Motor neuron (in vitro differentiated cells): Measurements from ENCODE around the gene PRLHR. TPM values are rescaled to one million over a fixed set of nuclear protein-coding genes. Genes with fewer than 3 reads are reported as not detected.
A peak's percentile ranks its signal among the peaks of the same experiment; 100 is the strongest.

Source experiments
- ATAC-seq, 8 experiments: fragments of 200-7000 bp; cut with Tn5 transposase; replicated peaks in 6 of 8; 2 replicates each; pipeline ENCODE4 v1.8.0; 2021; ENCODE audit warnings: mild to moderate bottlenecking in 8 of 8, moderate library complexity in 8 of 8
- H3K27ac ChIP-seq, 2 donors: fragments of 250-450 bp; sonication (Bioruptor Pico); 2 replicates each; pipeline ENCODE4 v1.9.0; 2021; ENCODE audit warnings: antibody characterized with exemption in 2 of 2, mild to moderate bottlenecking in 2 of 2, moderate library complexity in 1 of 2
- H3K4me1 ChIP-seq, 2 donors: fragments of 250-450 bp; sonication (Bioruptor Pico); replicated peaks in 1 of 2; 2 replicates each; pipeline ENCODE4 v1.6.1; 2021; ENCODE audit warnings: antibody characterized with exemption in 2 of 2, mild to moderate bottlenecking in 2 of 2, moderate library complexity in 1 of 2
- H3K4me3 ChIP-seq, 5 donors: fragments of 250-450 bp; sonication (Bioruptor Pico); 2 replicates each; pipeline ENCODE4 v1.9.0; 2021; ENCODE audit warnings: antibody characterized with exemption in 5 of 5, mild to moderate bottlenecking in 5 of 5, moderate library complexity in 4 of 5
- WGBS, 10 experiments: fragments of 450-650 bp; shearing (Covaris generic); methylation state at CpG; one replicate each; pipeline ENCODE4 v1.0.0; 2022; 5-methylcytosine and 5-hydroxymethylcytosine counted together
- in situ Hi-C, 9 experiments: fragments of 400-800 bp; cut with MboI; loops; one replicate each; pipeline ENCODE4 v1.15.0; 2021; ENCODE audit warnings: low sequenced_read_pairs in 9 of 9, low pct_unique_long_range_greater_than_20kb in 2 of 9; ENCODE audit not compliant: unreplicated experiment in 9 of 9
- total RNA-seq, 8 experiments: library from RNA; unstranded; fragments of 300-600 nt; gene quantifications; 2 replicates each; pipeline versions ENCODE4 v1.2.3 to v1.2.4, GENCODE V29; 2022

Gene PRLHR
- total RNA-seq, 8 experiments from 2014 or later: 0.09 to 0.47 (median 0.16) TPM; not detected in 2

GRCh38 chr10:118543714-118544400 is 51.6 kb downstream of the PRLHR start:
- Histone ChIP-seq H3K4me1 (no peaks in the 10 kb centered on the region), H3K4me3 (no peak overlapping the region), H3K27ac (no peak overlapping the region)
- in situ Hi-C loops: no loop called here
- ATAC-seq: peak in 5 of 8 experiments; percentile 36 to 94 (median 90)
- 0 to 40% (median 21%) methylated on average over 1 to 5 of the region's 13 CpGs; no CpG with 5 or more reads in 2 of the 10 experiments for WGBS, 10 experiments

DNA sequence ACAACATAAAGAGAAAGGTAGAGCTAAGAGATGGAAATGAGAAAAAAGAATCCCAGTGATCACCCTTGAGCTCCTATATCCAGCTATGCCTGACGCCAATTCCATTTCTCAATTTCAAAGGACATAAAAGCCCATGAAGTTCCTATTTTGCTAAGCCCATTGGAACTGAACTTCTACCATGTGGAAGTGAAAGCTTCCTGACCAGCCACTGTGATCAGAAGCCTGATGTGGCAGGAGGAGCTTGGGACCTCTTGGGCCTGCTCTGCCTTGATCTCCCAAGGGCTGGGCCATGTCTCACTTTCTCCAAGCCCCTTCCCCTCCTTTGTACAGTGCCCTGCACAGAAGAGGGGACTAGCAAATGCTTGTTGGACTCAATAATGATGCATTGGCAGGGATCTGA is 52.7 kb downstream of the PRLHR start:
- Histone ChIP-seq H3K27ac (no peak overlapping the region), H3K4me1 (no peaks in the 10 kb centered on the region), H3K4me3 (no peak overlapping the region)
- WGBS, 10 experiments: 82 to 100% (median 100%) methylated on average over 1 of the region's 1 CpG; no CpG with 5 or more reads in 7 of the 10 experiments
- in situ Hi-C loops: no loop called here
- no peak for ATAC-seq

- WGBS, 10 experiments: 60 to 83% (median 80%) methylated on average over 1 of the region's 1 CpG; no CpG with 5 or more reads in 7 of the 10 experiments
- Histone ChIP-seq H3K4me3 (no peak overlapping the region), H3K27ac (no peak overlapping the region), H3K4me1 (no peaks in the 10 kb centered on the region)
- in situ Hi-C loops: no loop called here
- no peak for ATAC-seq
Measured at GRCh38 chr10:118542205-118542604, 53.2 kb downstream of the PRLHR start.

DNA sequence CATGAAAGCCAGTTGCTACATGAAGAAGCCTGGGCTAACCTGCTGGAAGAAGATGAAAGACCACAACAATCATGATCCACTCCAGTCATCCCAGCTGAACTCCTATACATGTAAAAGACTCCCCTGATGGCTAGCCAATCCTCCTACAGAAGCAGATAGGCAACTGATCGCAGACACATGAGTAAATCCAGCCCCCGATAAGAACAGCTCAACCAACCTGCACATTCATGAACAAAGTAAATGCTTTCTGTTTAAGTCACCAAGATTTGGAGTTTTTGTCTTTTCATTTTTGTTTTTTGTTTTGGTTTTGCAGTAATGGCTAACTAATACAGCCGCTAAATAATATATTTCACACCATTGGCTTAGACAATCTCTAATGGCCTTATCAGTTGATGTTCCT is 53.7 kb downstream of the PRLHR start:
- WGBS, 10 experiments: 82 to 100% (median 96%) methylated on average over 1 to 3 of the region's 3 CpGs; no CpG with 5 or more reads in 3 of the 10 experiments
- Histone ChIP-seq H3K27ac (no peak overlapping the region), H3K4me1 (no peaks in the 10 kb centered on the region), H3K4me3 (no peak overlapping the region)
- in situ Hi-C loops: no loop called here
- no peak for ATAC-seq

Other genes starting within 250 kb of the PRLHR start
- 10 to 100 TPM; 16.9 to 49.3 (median 22.2) TPM for gene CACUL1, start 159.3 kb upstream of the PRLHR start, total RNA-seq